Measurements from ENCODE around the gene SAFB2. TPM values are rescaled to one million over a fixed set of nuclear protein-coding genes. Genes with fewer than 3 reads are reported as not detected.

SAFB2 gene
- total RNA-seq, 6 experiments from 2014 or later = 30.4 to 41.8 (median 37.3) TPM

- peak; percentile 63 for TF ChIP-seq CTCF (IDR thresholded peaks at IDR 0.05)
- peak; percentile 79 for DNase-seq
- Mint-ChIP-seq H3K27ac (peak overlapping the region; percentile 75), H3K4me1 (ENCODE audit: low read depth) (peaks cover 19% of the 10 kb centered on the region), H3K9me3 (no peaks in the 10 kb centered on the region), H3K27me3 (ENCODE audit: insufficient read depth) (no peaks in the 10 kb centered on the region), H3K4me3 (no peak overlapping the region), H3K36me3 (ENCODE audit: low read depth) (peaks cover 18% of the 10 kb centered on the region; the same call in 1 of the 2 replicates)
These were observed 43.4 kb upstream of the SAFB2 start for GRCh38 chr19:5665781-5666513.

DNA sequence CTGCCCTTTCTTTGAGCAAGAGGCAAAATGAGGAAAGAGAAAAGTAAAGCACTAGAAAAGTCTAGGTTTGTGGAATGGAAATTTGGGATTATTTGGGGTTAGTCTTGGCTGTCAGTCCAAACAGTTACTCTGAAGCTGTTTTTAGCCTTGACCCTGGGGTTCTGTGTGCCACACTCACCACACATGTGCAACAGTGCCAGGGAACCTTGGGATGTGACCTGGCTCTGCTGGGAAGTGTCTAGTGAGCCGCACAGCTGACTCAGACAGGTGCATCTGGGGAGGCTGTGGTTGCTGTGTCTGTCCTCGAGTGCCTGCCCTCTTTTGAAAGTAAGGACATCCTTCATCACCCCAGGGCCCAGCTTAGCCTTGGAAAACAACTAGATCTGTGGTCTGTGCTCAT is 41.9 kb upstream of the SAFB2 start:
- no peak for DNase-seq
- H3K27ac Mint-ChIP-seq = peak overlapping the region; percentile 29; the same call in 1 of the 2 replicates
- H3K4me1 Mint-ChIP-seq (ENCODE audit: low read depth) = peaks cover 19% of the 10 kb centered on the region
- no peak for TF ChIP-seq CTCF (IDR thresholded peaks at IDR 0.05)
- no peaks in the 10 kb centered on the region for H3K27me3 Mint-ChIP-seq (ENCODE audit: insufficient read depth)
- H3K9me3 Mint-ChIP-seq = no peaks in the 10 kb centered on the region
- H3K4me3 Mint-ChIP-seq = no peak overlapping the region
- H3K36me3 Mint-ChIP-seq (ENCODE audit: low read depth) = peaks cover 18% of the 10 kb centered on the region; the same call in 1 of the 2 replicates

GRCh38 chr19:5663904-5664303 is 41.3 kb upstream of the SAFB2 start:
- Mint-ChIP-seq H3K27me3 (ENCODE audit: insufficient read depth) (no peaks in the 10 kb centered on the region), H3K9me3 (no peaks in the 10 kb centered on the region), H3K4me1 (ENCODE audit: low read depth) (peaks cover 19% of the 10 kb centered on the region), H3K4me3 (no peak overlapping the region), H3K36me3 (ENCODE audit: low read depth) (peaks cover 18% of the 10 kb centered on the region; the same call in 1 of the 2 replicates), H3K27ac (no peak overlapping the region)
- no peak for TF ChIP-seq CTCF (IDR thresholded peaks at IDR 0.05)
- no peak for DNase-seq

DNA sequence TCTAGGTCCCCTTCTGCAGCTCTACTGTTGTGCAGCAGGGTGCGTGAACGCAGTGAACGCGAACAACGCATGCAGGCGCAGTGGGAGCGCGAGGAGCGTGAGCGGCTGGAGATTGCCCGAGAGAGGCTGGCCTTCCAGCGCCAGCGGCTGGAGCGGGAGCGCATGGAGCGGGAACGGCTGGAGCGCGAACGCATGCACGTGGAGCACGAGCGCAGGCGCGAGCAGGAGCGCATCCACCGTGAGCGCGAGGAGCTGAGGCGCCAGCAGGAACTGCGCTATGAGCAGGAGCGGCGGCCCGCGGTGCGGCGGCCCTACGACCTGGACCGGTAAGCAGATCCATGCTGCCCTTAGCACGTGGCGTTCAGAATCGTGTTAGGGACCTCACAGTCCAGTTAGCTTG is 38.9 kb upstream of the SAFB2 start:
- Mint-ChIP-seq H3K36me3 (ENCODE audit: low read depth) (peaks cover 24% of the 10 kb centered on the region; the same call in 1 of the 2 replicates), H3K27me3 (ENCODE audit: insufficient read depth) (peaks cover 5% of the 10 kb centered on the region; the same call in 1 of the 2 replicates), H3K27ac (no peak overlapping the region), H3K9me3 (no peaks in the 10 kb centered on the region), H3K4me3 (no peak overlapping the region), H3K4me1 (ENCODE audit: low read depth) (peaks cover 18% of the 10 kb centered on the region)
- no peak for TF ChIP-seq CTCF (IDR thresholded peaks at IDR 0.05)
- DNase-seq = no peak

GRCh38 chr19:5655412-5655811 is 32.8 kb upstream of the SAFB2 start:
- no peak overlapping the region for H3K27ac Mint-ChIP-seq
- H3K4me3 Mint-ChIP-seq = no peak overlapping the region
- no peak for TF ChIP-seq CTCF (IDR thresholded peaks at IDR 0.05)
- H3K9me3 Mint-ChIP-seq = no peaks in the 10 kb centered on the region
- no peaks in the 10 kb centered on the region for H3K4me1 Mint-ChIP-seq (ENCODE audit: low read depth)
- peaks cover 6% of the 10 kb centered on the region for H3K27me3 Mint-ChIP-seq (ENCODE audit: insufficient read depth)
- peaks cover 36% of the 10 kb centered on the region for H3K36me3 Mint-ChIP-seq (ENCODE audit: low read depth)
- DNase-seq = no peak
